ENCODE data around the gene PMM2.

The PMM2 gene

GRCh38 chr16:8845699-8846298, 48.2 kb downstream of the PMM2 start:
- Histone ChIP-seq H3K79me2 (ENCODE audit: insufficient read depth, low read length) (no peaks in the 10 kb centered on the region), H3K4me2 (ENCODE audit: low read length) (no peak overlapping the region), H3K4me1 (ENCODE audit: insufficient read depth, low read length, severe bottlenecking) (no peaks in the 10 kb centered on the region), H3K9me3 (ENCODE audit: low read length) (no peaks in the 10 kb centered on the region), H2AFZ (ENCODE audit: low read length) (no peak overlapping the region), H3K27ac (ENCODE audit: low read depth, low read length, poor library complexity, severe bottlenecking) (no peak overlapping the region), H3K4me3 (ENCODE audit: low read depth, low read length, poor library complexity, severe bottlenecking) (no peak overlapping the region), H4K20me1 (ENCODE audit: insufficient read depth, low read length) (no peaks in the 10 kb centered on the region), H3K9me2 (ENCODE audit: low read depth, low read length) (no peaks in the 10 kb centered on the region), H3F3A (ENCODE audit: insufficient read depth, low read length) (no peaks in the 10 kb centered on the region), H3K9ac (ENCODE audit: low read length) (no peak overlapping the region), H3K36me3 (ENCODE audit: insufficient read depth, low read length) (peaks cover 46% of the 10 kb centered on the region), H3K27me3 (ENCODE audit: insufficient read depth, low read length) (no peaks in the 10 kb centered on the region)
- TF ChIP-seq CTCF (IDR thresholded peaks at IDR 0.05; ENCODE audit: low read length), result no peak
- TF ChIP-seq EZH2 (IDR thresholded peaks at IDR 0.05; ENCODE audit: borderline replicate concordance, low read length), result no peak

GRCh38 chr16:8846401-8846932, 48.8 kb downstream of the PMM2 start:
- Histone ChIP-seq H3K9ac (ENCODE audit: low read length) (no peak overlapping the region), H3K4me2 (ENCODE audit: low read length) (no peak overlapping the region), H4K20me1 (ENCODE audit: insufficient read depth, low read length) (no peaks in the 10 kb centered on the region), H3K4me1 (ENCODE audit: insufficient read depth, low read length, severe bottlenecking) (no peaks in the 10 kb centered on the region), H2AFZ (ENCODE audit: low read length) (no peak overlapping the region), H3K9me2 (ENCODE audit: low read depth, low read length) (no peaks in the 10 kb centered on the region), H3K27ac (ENCODE audit: low read depth, low read length, poor library complexity, severe bottlenecking) (no peak overlapping the region), H3K9me3 (ENCODE audit: low read length) (no peaks in the 10 kb centered on the region), H3K4me3 (ENCODE audit: low read depth, low read length, poor library complexity, severe bottlenecking) (no peak overlapping the region), H3F3A (ENCODE audit: insufficient read depth, low read length) (no peaks in the 10 kb centered on the region), H3K79me2 (ENCODE audit: insufficient read depth, low read length) (no peaks in the 10 kb centered on the region), H3K27me3 (ENCODE audit: insufficient read depth, low read length) (no peaks in the 10 kb centered on the region), H3K36me3 (ENCODE audit: insufficient read depth, low read length) (peaks cover 50% of the 10 kb centered on the region)
- TF ChIP-seq EZH2 (IDR thresholded peaks at IDR 0.05; ENCODE audit: borderline replicate concordance, low read length), result no peak
- TF ChIP-seq CTCF (IDR thresholded peaks at IDR 0.05; ENCODE audit: low read length), result no peak

- H3K79me2 ChIP-seq (ENCODE audit: insufficient read depth, low read length), result no peaks in the 10 kb centered on the region
- no peaks in the 10 kb centered on the region for H3F3A ChIP-seq (ENCODE audit: insufficient read depth, low read length)
- H3K4me3 ChIP-seq (ENCODE audit: low read depth, low read length, poor library complexity, severe bottlenecking), result no peak overlapping the region
- no peaks in the 10 kb centered on the region for H3K9me2 ChIP-seq (ENCODE audit: low read depth, low read length)
- TF ChIP-seq CTCF (IDR thresholded peaks at IDR 0.05; ENCODE audit: low read length) (no peak), EZH2 (IDR thresholded peaks at IDR 0.05; ENCODE audit: borderline replicate concordance, low read length) (no peak)
- H4K20me1 ChIP-seq (ENCODE audit: insufficient read depth, low read length), result no peaks in the 10 kb centered on the region
- H3K9ac ChIP-seq (ENCODE audit: low read length), result no peak overlapping the region
- no peak overlapping the region for H3K27ac ChIP-seq (ENCODE audit: low read depth, low read length, poor library complexity, severe bottlenecking)
- peaks cover 56% of the 10 kb centered on the region for H3K36me3 ChIP-seq (ENCODE audit: insufficient read depth, low read length)
- H3K9me3 ChIP-seq (ENCODE audit: low read length), result no peaks in the 10 kb centered on the region
- no peaks in the 10 kb centered on the region for H3K27me3 ChIP-seq (ENCODE audit: insufficient read depth, low read length)
- H3K4me1 ChIP-seq (ENCODE audit: insufficient read depth, low read length, severe bottlenecking), result no peaks in the 10 kb centered on the region
- H3K4me2 ChIP-seq (ENCODE audit: low read length), result no peak overlapping the region
- H2AFZ ChIP-seq (ENCODE audit: low read length), result no peak overlapping the region
Observed at GRCh38 chr16:8847145-8847544, 49.5 kb downstream of the PMM2 start.

Data from OCI-LY1 (cell line).